ENCODE results near the gene MAP4K2. TPM values are rescaled to one million over a fixed set of nuclear protein-coding genes. Genes with fewer than 3 reads are reported as not detected.

Gene MAP4K2
- total RNA-seq, 1 donor from 2014 or later = 34.0 TPM

GRCh38 chr11:64753380-64754123 is 49.5 kb downstream of the MAP4K2 start:
- Histone ChIP-seq H3K9me3 (no peaks in the 10 kb centered on the region), H3K36me3 (peaks cover 15 to 22% of the 10 kb centered on the region in 2 donors), H3K4me3 (no peak overlapping the region), H3K4me1 (peaks cover 0 to 2% of the 10 kb centered on the region in 2 donors), H3K27me3 (no peaks in the 10 kb centered on the region), H3K27ac (no peak overlapping the region)
- intact Hi-C loops (cut with DNase I) = no loop called here
- no peak for DNase-seq (ENCODE audit: low spot score in 2 of 2)
- no peak for TF ChIP-seq CTCF (IDR thresholded peaks at IDR 0.05)

- no peaks in the 10 kb centered on the region for H3K9me3 ChIP-seq
- H3K4me3 ChIP-seq = no peak overlapping the region
- no peak for DNase-seq (ENCODE audit: low spot score in 2 of 2)
- intact Hi-C loops (cut with DNase I) = no loop called here
- peaks cover 15 to 22% of the 10 kb centered on the region in 2 donors for H3K36me3 ChIP-seq
- no peak overlapping the region for H3K27ac ChIP-seq
- no peaks in the 10 kb centered on the region for H3K27me3 ChIP-seq
- no peaks in the 10 kb centered on the region for H3K4me1 ChIP-seq
- no peak for TF ChIP-seq CTCF (IDR thresholded peaks at IDR 0.05)
Measured at GRCh38 chr11:64753019-64753379, 50.0 kb downstream of the MAP4K2 start.

GRCh38 chr11:64752175-64752970 is 50.6 kb downstream of the MAP4K2 start:
- intact Hi-C loops (cut with DNase I) = no loop called here
- Histone ChIP-seq H3K4me1 (no peaks in the 10 kb centered on the region), H3K27me3 (no peaks in the 10 kb centered on the region), H3K27ac (no peak overlapping the region), H3K9me3 (no peaks in the 10 kb centered on the region), H3K36me3 (peaks cover 15 to 22% of the 10 kb centered on the region in 2 donors), H3K4me3 (no peak overlapping the region)
- no peak for DNase-seq (ENCODE audit: low spot score in 2 of 2)
- TF ChIP-seq CTCF (IDR thresholded peaks at IDR 0.05) = no peak

- Histone ChIP-seq H3K4me3 (no peak overlapping the region), H3K9me3 (no peaks in the 10 kb centered on the region), H3K4me1 (no peaks in the 10 kb centered on the region), H3K36me3 (peaks cover 15 to 22% of the 10 kb centered on the region in 2 donors), H3K27me3 (no peaks in the 10 kb centered on the region), H3K27ac (no peak overlapping the region)
- DNase-seq (ENCODE audit: low spot score in 2 of 2) = no peak
- TF ChIP-seq CTCF (IDR thresholded peaks at IDR 0.05) = no peak
- intact Hi-C loops (cut with DNase I) = no loop called here
Measured at GRCh38 chr11:64751580-64751979, 51.4 kb downstream of the MAP4K2 start.

GRCh38 chr11:64751136-64751535 is 51.9 kb downstream of the MAP4K2 start:
- DNase-seq (ENCODE audit: low spot score in 2 of 2) = no peak
- intact Hi-C loops (cut with DNase I) = no loop called here
- H3K36me3 ChIP-seq = peaks cover 15 to 22% of the 10 kb centered on the region in 2 donors

More at GRCh38 chr11:64751136-64751535, 51.9 kb downstream of the MAP4K2 start:
- Histone ChIP-seq H3K4me1 (no peaks in the 10 kb centered on the region), H3K27ac (no peak overlapping the region), H3K27me3 (no peaks in the 10 kb centered on the region), H3K4me3 (no peak overlapping the region), H3K9me3 (no peaks in the 10 kb centered on the region)
- no peak for TF ChIP-seq CTCF (IDR thresholded peaks at IDR 0.05)

Data from ascending aorta (tissue), 2 donors.